HCT116 (cell line): ENCODE results near the gene CCDC116.

Experiments
- POLR2A ChIP-seq: IDR thresholded peaks from 2 replicates; pipeline ENCODE4 v1.7.0; 2011; ENCODE audit warnings: borderline replicate concordance; ENCODE audit not compliant: insufficient read depth, insufficient read length; ENCODE audit errors: extremely low read depth
- POLR2AphosphoS5 ChIP-seq: IDR thresholded peaks from 2 replicates; pipeline ENCODE4 v1.6.1; 2011; ENCODE audit warnings: mild to moderate bottlenecking, low read depth, low read length, moderate library complexity

- TF ChIP-seq POLR2A (no peak), POLR2AphosphoS5 (no peak)
Measured at GRCh38 chr22:21681566-21682370, 49.2 kb downstream of the CCDC116 start.
